Lower leg skin (tissue), 3 donors: ENCODE data around the gene MYPOP.

Experiments
- POLR2A ChIP-seq, 2 donors: fragments of 450-650 bp; IDR thresholded peaks; one replicate each; pipeline ENCODE4 v1.6.1; 2016 to 2017; ENCODE audit warnings: antibody characterized with exemption in 2 of 2, mild to moderate bottlenecking in 1 of 2, moderate library complexity in 1 of 2
- TF ChIP-seq, protein P1 (sequence below), 3 donors: fragments of 450-650 bp; IDR thresholded peaks; one replicate each; pipeline ENCODE4 v1.5.1; 2016; ENCODE audit warnings: antibody characterized with exemption in 3 of 3, mild to moderate bottlenecking in 3 of 3, moderate library complexity in 2 of 3

GRCh38 chr19:45920458-45920857, 18.0 kb upstream of the MYPOP start:
- TF ChIP-seq, protein P1, sequence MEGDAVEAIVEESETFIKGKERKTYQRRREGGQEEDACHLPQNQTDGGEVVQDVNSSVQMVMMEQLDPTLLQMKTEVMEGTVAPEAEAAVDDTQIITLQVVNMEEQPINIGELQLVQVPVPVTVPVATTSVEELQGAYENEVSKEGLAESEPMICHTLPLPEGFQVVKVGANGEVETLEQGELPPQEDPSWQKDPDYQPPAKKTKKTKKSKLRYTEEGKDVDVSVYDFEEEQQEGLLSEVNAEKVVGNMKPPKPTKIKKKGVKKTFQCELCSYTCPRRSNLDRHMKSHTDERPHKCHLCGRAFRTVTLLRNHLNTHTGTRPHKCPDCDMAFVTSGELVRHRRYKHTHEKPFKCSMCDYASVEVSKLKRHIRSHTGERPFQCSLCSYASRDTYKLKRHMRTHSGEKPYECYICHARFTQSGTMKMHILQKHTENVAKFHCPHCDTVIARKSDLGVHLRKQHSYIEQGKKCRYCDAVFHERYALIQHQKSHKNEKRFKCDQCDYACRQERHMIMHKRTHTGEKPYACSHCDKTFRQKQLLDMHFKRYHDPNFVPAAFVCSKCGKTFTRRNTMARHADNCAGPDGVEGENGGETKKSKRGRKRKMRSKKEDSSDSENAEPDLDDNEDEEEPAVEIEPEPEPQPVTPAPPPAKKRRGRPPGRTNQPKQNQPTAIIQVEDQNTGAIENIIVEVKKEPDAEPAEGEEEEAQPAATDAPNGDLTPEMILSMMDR (IDR thresholded peaks at IDR 0.05) = no peak
- TF ChIP-seq POLR2A (IDR thresholded peaks at IDR 0.05) = no peak
